ENCODE data around the gene DEAF1.

GRCh38 chr11:636511-637332 is 58.3 kb downstream of the DEAF1 start, which contains the start of gene DRD4:
- peak; percentile 26 for TF ChIP-seq EZH2 (IDR thresholded peaks at IDR 0.05; ENCODE audit: borderline replicate concordance, low read depth, low read length, severe bottlenecking)
- no peak for TF ChIP-seq CTCF (IDR thresholded peaks at IDR 0.05; ENCODE audit: extremely low read depth in 1 of 2, insufficient read depth in 1 of 2, low read depth in 1 of 2, low read length in 2 of 2)
- TF ChIP-seq POLR2A (IDR thresholded peaks at IDR 0.05; ENCODE audit: low read depth, low read length): no peak
- no peak for TF ChIP-seq POLR2AphosphoS5 (IDR thresholded peaks at IDR 0.05; ENCODE audit: insufficient read depth, low read depth, low read length)
- no peak for TF ChIP-seq MAX (IDR thresholded peaks at IDR 0.05; ENCODE audit: insufficient read depth, insufficient read length)
- TF ChIP-seq MYC (IDR thresholded peaks at IDR 0.05; ENCODE audit: low read depth, low read length): no peak
- TF ChIP-seq JUN (IDR thresholded peaks at IDR 0.05; ENCODE audit: borderline replicate concordance, insufficient read depth, insufficient read length, low read depth): no peak
- TF ChIP-seq FOS (IDR thresholded peaks at IDR 0.05; ENCODE audit: borderline replicate concordance, insufficient read depth, low read length): no peak
- no peak for TF ChIP-seq GATA2 (IDR thresholded peaks at IDR 0.05; ENCODE audit: insufficient read depth, insufficient read length, low read depth, low read length)

Measured in endothelial cell of umbilical vein (primary cell).